ENCODE data around the gene MSH6.
"Not testable (repeated sequence)": the region's sequence is repeated elsewhere in the genome, so short reads cannot be mapped to it uniquely, and the experiment has no call there.

The MSH6 gene

DNA sequence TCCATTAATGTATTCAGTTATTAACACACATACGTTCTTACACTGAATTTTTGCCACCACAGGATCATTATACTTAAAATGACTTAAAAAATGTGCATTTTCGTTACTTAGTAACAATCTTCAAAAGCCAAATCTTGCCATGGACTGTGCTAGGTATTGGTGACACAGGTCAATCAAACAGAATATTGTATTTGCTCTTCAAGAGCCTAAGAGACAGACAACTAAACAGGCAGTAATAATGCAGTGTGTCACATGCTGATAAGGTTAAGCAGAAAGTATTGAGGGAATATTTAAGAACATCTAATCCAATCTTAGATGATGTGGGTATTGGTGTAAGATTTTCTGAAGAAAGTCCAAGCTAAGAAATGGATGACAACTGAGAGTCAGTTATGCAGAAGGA is 66.4 kb downstream of the MSH6 start:
- DNase-seq, result no peak

DNA sequence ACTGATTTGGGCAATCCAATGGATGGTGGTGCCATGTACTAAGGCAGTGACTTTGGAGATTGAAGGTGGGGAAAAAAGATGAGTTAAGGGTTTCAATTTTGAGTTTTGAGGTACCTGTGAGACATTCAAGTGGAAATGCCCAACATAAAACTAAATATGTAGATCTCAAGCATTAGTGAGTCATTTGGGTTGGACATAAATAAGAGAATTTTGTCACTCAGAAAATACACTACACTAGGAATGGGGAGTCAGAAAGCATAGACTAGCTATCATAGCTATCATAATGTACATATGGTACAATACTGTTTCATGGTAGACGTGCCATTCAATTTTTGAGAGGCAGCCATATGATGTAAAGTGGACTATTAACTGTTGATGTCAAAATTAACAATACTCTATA is 67.3 kb downstream of the MSH6 start:
- no peak for DNase-seq

DNA sequence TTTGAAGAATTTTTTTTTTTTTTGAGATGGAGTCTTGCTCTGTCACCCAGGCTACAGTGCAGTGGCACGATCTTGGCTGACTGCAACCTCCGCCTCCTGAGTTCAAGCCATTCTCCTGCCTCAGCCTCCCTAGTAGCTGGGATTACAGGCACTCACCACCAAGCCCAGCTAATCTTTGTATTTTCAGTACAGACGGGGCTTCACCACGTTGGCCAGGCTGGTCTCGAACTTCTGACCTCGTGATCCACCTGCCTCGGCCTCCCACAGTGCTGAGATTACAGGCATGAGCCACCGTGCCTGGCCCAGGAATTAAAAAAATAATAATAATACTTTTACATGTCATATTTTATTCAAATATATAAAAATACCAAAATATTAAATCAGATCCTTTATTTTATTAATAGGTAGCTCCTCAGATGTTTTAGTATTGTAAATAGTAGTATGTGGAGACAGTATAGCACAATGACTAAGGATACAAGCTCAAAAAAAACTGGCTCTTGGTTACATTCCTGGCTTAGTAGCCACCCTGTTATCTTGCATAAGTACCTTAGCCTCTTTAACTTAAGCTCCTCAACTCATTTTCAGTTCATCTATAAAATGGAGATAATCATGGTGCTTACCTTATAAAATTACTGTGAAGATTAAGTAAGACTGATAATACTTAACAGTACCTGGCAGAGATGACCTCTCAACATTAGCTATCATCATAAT is 70.3 kb downstream of the MSH6 start:
- DNase-seq, result not testable (repeated sequence)
